ENCODE results near the gene PPP2R5B.
A peak's percentile ranks its signal among the peaks of the same experiment; 100 is the strongest.

PPP2R5B gene

GRCh38 chr11:64925536-64926436 is 1.3 kb downstream of the PPP2R5B start:
- ChIA-PET POLR2A (no interaction called here), CTCF (no interaction called here)
- Histone ChIP-seq H3K27ac (ENCODE audit: insufficient read depth in 1 of 2, low read depth in 1 of 2, low read length in 2 of 2, poor library complexity in 1 of 2, severe bottlenecking in 2 of 2) (no peak overlapping the region), H3K36me3 (ENCODE audit: control insufficient read depth in 4 of 4, insufficient read depth in 4 of 4, low read length in 3 of 4) (peaks cover 0 to 4% (median 2%) of the 10 kb centered on the region in 4 experiments), H3K4me3 (ENCODE audit: control insufficient read depth in 1 of 7, extremely low read depth in 1 of 7, insufficient read depth in 4 of 7, low read depth in 2 of 7, low read length in 6 of 7) (peak overlapping the region in 3 of 7 experiments; percentile 77 to 86 (median 78)), H3K27me3 (replicated peaks in 2 of 5; ENCODE audit: control insufficient read depth in 4 of 5, insufficient read depth in 5 of 5, low read length in 4 of 5) (no peaks in the 10 kb centered on the region), H3K9me3 (ENCODE audit: control extremely low read depth in 1 of 5, control insufficient read depth in 4 of 5, insufficient read depth in 2 of 5, low read depth in 1 of 5, low read length in 4 of 5) (no peaks in the 10 kb centered on the region), H3K4me1 (ENCODE audit: control extremely low read depth in 1 of 4, control insufficient read depth in 4 of 4, insufficient read depth in 4 of 4, low read length in 3 of 4) (peaks cover 0 to 27% (median 15%) of the 10 kb centered on the region in 4 experiments)
- 94% methylated on average over 14 of the region's 24 CpGs for WGBS (ENCODE audit: insufficient coverage)
- no peak for DNase-seq

- no peak overlapping the region for H3K4me3 ChIP-seq (ENCODE audit: control insufficient read depth in 1 of 7, extremely low read depth in 1 of 7, insufficient read depth in 4 of 7, low read depth in 2 of 7, low read length in 6 of 7)
- POLR2A ChIA-PET: no interaction called here
- H3K9me3 ChIP-seq (ENCODE audit: control extremely low read depth in 1 of 5, control insufficient read depth in 4 of 5, insufficient read depth in 2 of 5, low read depth in 1 of 5, low read length in 4 of 5): no peaks in the 10 kb centered on the region
- no peak overlapping the region for H3K27ac ChIP-seq (ENCODE audit: insufficient read depth in 1 of 2, low read depth in 1 of 2, low read length in 2 of 2, poor library complexity in 1 of 2, severe bottlenecking in 2 of 2)
- DNase-seq: no peak
- CTCF ChIA-PET: interaction anchor here (0.9 kb wide), 1 partner anchor 33 kb away, joined by 3 read pairs; no protein-coding TSS in a partner anchor
- no peaks in the 10 kb centered on the region for H3K27me3 ChIP-seq (replicated peaks in 2 of 5; ENCODE audit: control insufficient read depth in 4 of 5, insufficient read depth in 5 of 5, low read length in 4 of 5)
- WGBS (ENCODE audit: insufficient coverage): 74% methylated on average over 18 of the region's 22 CpGs
- H3K4me1 ChIP-seq (ENCODE audit: control extremely low read depth in 1 of 4, control insufficient read depth in 4 of 4, insufficient read depth in 4 of 4, low read length in 3 of 4): peaks cover 0 to 27% (median 15%) of the 10 kb centered on the region in 4 experiments
- peaks cover 0 to 9% (median 6%) of the 10 kb centered on the region in 4 experiments for H3K36me3 ChIP-seq (ENCODE audit: control insufficient read depth in 4 of 4, insufficient read depth in 4 of 4, low read length in 3 of 4)
Observed at GRCh38 chr11:64926689-64927088, 2.2 kb downstream of the PPP2R5B start.

GRCh38 chr11:64928957-64929356 is 4.5 kb downstream of the PPP2R5B start:
- ChIA-PET POLR2A (no interaction called here), CTCF (interaction anchor here (2.3 kb wide), 1 partner anchor 10 kb away, joined by 7 read pairs; no protein-coding TSS in a partner anchor)
- Histone ChIP-seq H3K36me3 (ENCODE audit: control insufficient read depth in 4 of 4, insufficient read depth in 4 of 4, low read length in 3 of 4) (peaks cover 6 to 13% (median 10%) of the 10 kb centered on the region in 4 experiments), H3K4me3 (ENCODE audit: control insufficient read depth in 1 of 7, extremely low read depth in 1 of 7, insufficient read depth in 4 of 7, low read depth in 2 of 7, low read length in 6 of 7) (no peak overlapping the region), H3K9me3 (ENCODE audit: control extremely low read depth in 1 of 5, control insufficient read depth in 4 of 5, insufficient read depth in 2 of 5, low read depth in 1 of 5, low read length in 4 of 5) (no peaks in the 10 kb centered on the region), H3K27ac (ENCODE audit: insufficient read depth in 1 of 2, low read depth in 1 of 2, low read length in 2 of 2, poor library complexity in 1 of 2, severe bottlenecking in 2 of 2) (no peak overlapping the region), H3K4me1 (ENCODE audit: control extremely low read depth in 1 of 4, control insufficient read depth in 4 of 4, insufficient read depth in 4 of 4, low read length in 3 of 4) (peaks cover 0 to 22% (median 11%) of the 10 kb centered on the region in 4 experiments), H3K27me3 (replicated peaks in 2 of 5; ENCODE audit: control insufficient read depth in 4 of 5, insufficient read depth in 5 of 5, low read length in 4 of 5) (no peaks in the 10 kb centered on the region)
- WGBS (ENCODE audit: insufficient coverage): 100% methylated on average over 1 of the region's 2 CpGs
- no peak for DNase-seq

- peaks cover 6 to 13% (median 10%) of the 10 kb centered on the region in 4 experiments for H3K36me3 ChIP-seq (ENCODE audit: control insufficient read depth in 4 of 4, insufficient read depth in 4 of 4, low read length in 3 of 4)
- peaks cover 0 to 18% (median 7%) of the 10 kb centered on the region in 4 experiments for H3K4me1 ChIP-seq (ENCODE audit: control extremely low read depth in 1 of 4, control insufficient read depth in 4 of 4, insufficient read depth in 4 of 4, low read length in 3 of 4)
- DNase-seq: no peak
- ChIA-PET POLR2A (no interaction called here), CTCF (interaction anchor here (2.3 kb wide), 1 partner anchor 11 kb away, joined by 7 read pairs; no protein-coding TSS in a partner anchor)
- H3K4me3 ChIP-seq (ENCODE audit: control insufficient read depth in 1 of 7, extremely low read depth in 1 of 7, insufficient read depth in 4 of 7, low read depth in 2 of 7, low read length in 6 of 7): no peak overlapping the region
- 98% methylated on average over 5 of the region's 7 CpGs for whole genome bisulfite sequencing (ENCODE audit: insufficient coverage)
- no peaks in the 10 kb centered on the region for H3K27me3 ChIP-seq (replicated peaks in 2 of 5; ENCODE audit: control insufficient read depth in 4 of 5, insufficient read depth in 5 of 5, low read length in 4 of 5)
- no peak overlapping the region for H3K27ac ChIP-seq (ENCODE audit: insufficient read depth in 1 of 2, low read depth in 1 of 2, low read length in 2 of 2, poor library complexity in 1 of 2, severe bottlenecking in 2 of 2)
- H3K9me3 ChIP-seq (ENCODE audit: control extremely low read depth in 1 of 5, control insufficient read depth in 4 of 5, insufficient read depth in 2 of 5, low read depth in 1 of 5, low read length in 4 of 5): no peaks in the 10 kb centered on the region
Observed at GRCh38 chr11:64929625-64930024, 5.1 kb downstream of the PPP2R5B start.

GRCh38 chr11:64930340-64930739 is 5.9 kb downstream of the PPP2R5B start:
- 93% methylated on average over 6 of the region's 6 CpGs for WGBS (ENCODE audit: insufficient coverage)
- H3K27ac ChIP-seq (ENCODE audit: insufficient read depth in 1 of 2, low read depth in 1 of 2, low read length in 2 of 2, poor library complexity in 1 of 2, severe bottlenecking in 2 of 2): no peak overlapping the region
- peaks cover 0 to 11% (median under 1%) of the 10 kb centered on the region in 4 experiments for H3K4me1 ChIP-seq (ENCODE audit: control extremely low read depth in 1 of 4, control insufficient read depth in 4 of 4, insufficient read depth in 4 of 4, low read length in 3 of 4)
- POLR2A ChIA-PET: no interaction called here
- DNase-seq: no peak
- H3K9me3 ChIP-seq (ENCODE audit: control extremely low read depth in 1 of 5, control insufficient read depth in 4 of 5, insufficient read depth in 2 of 5, low read depth in 1 of 5, low read length in 4 of 5): no peaks in the 10 kb centered on the region
- no peak overlapping the region for H3K4me3 ChIP-seq (ENCODE audit: control insufficient read depth in 1 of 7, extremely low read depth in 1 of 7, insufficient read depth in 4 of 7, low read depth in 2 of 7, low read length in 6 of 7)
- CTCF ChIA-PET: interaction anchor here (1.1 kb wide), 1 partner anchor 10 kb away, joined by 3 read pairs; no protein-coding TSS in a partner anchor
- no peaks in the 10 kb centered on the region for H3K27me3 ChIP-seq (replicated peaks in 2 of 5; ENCODE audit: control insufficient read depth in 4 of 5, insufficient read depth in 5 of 5, low read length in 4 of 5)
- H3K36me3 ChIP-seq (ENCODE audit: control insufficient read depth in 4 of 4, insufficient read depth in 4 of 4, low read length in 3 of 4): peaks cover 6 to 13% (median 10%) of the 10 kb centered on the region in 4 experiments

- Histone ChIP-seq H3K27me3 (replicated peaks in 2 of 5; ENCODE audit: control insufficient read depth in 4 of 5, insufficient read depth in 5 of 5, low read length in 4 of 5) (no peaks in the 10 kb centered on the region), H3K9me3 (ENCODE audit: control extremely low read depth in 1 of 5, control insufficient read depth in 4 of 5, insufficient read depth in 2 of 5, low read depth in 1 of 5, low read length in 4 of 5) (no peaks in the 10 kb centered on the region), H3K27ac (ENCODE audit: insufficient read depth in 1 of 2, low read depth in 1 of 2, low read length in 2 of 2, poor library complexity in 1 of 2, severe bottlenecking in 2 of 2) (no peak overlapping the region), H3K4me1 (ENCODE audit: control extremely low read depth in 1 of 4, control insufficient read depth in 4 of 4, insufficient read depth in 4 of 4, low read length in 3 of 4) (peaks cover 0 to 6% (median 0%) of the 10 kb centered on the region in 4 experiments), H3K4me3 (ENCODE audit: control insufficient read depth in 1 of 7, extremely low read depth in 1 of 7, insufficient read depth in 4 of 7, low read depth in 2 of 7, low read length in 6 of 7) (no peak overlapping the region), H3K36me3 (ENCODE audit: control insufficient read depth in 4 of 4, insufficient read depth in 4 of 4, low read length in 3 of 4) (peaks cover 6 to 13% (median 10%) of the 10 kb centered on the region in 4 experiments)
- DNase-seq: no peak
- ChIA-PET POLR2A (no interaction called here), CTCF (interaction anchor here (0.6 kb wide), 1 partner anchor 305 kb away, joined by 5 read pairs; no protein-coding TSS in a partner anchor)
- 96% methylated on average over 5 of the region's 7 CpGs for WGBS (ENCODE audit: insufficient coverage)
Observed at GRCh38 chr11:64931290-64931689, 6.8 kb downstream of the PPP2R5B start.

- peaks cover 6 to 13% (median 10%) of the 10 kb centered on the region in 4 experiments for H3K36me3 ChIP-seq (ENCODE audit: control insufficient read depth in 4 of 4, insufficient read depth in 4 of 4, low read length in 3 of 4)
- no peak overlapping the region for H3K27ac ChIP-seq (ENCODE audit: insufficient read depth in 1 of 2, low read depth in 1 of 2, low read length in 2 of 2, poor library complexity in 1 of 2, severe bottlenecking in 2 of 2)
- 93% methylated on average over 3 of the region's 5 CpGs for WGBS (ENCODE audit: insufficient coverage)
- H3K9me3 ChIP-seq (ENCODE audit: control extremely low read depth in 1 of 5, control insufficient read depth in 4 of 5, insufficient read depth in 2 of 5, low read depth in 1 of 5, low read length in 4 of 5): no peaks in the 10 kb centered on the region
- no peaks in the 10 kb centered on the region for H3K27me3 ChIP-seq (replicated peaks in 2 of 5; ENCODE audit: control insufficient read depth in 4 of 5, insufficient read depth in 5 of 5, low read length in 4 of 5)
- POLR2A ChIA-PET: no interaction called here
- no peak for DNase-seq
- no peaks in the 10 kb centered on the region for H3K4me1 ChIP-seq (ENCODE audit: control extremely low read depth in 1 of 4, control insufficient read depth in 4 of 4, insufficient read depth in 4 of 4, low read length in 3 of 4)
- no peak overlapping the region for H3K4me3 ChIP-seq (ENCODE audit: control insufficient read depth in 1 of 7, extremely low read depth in 1 of 7, insufficient read depth in 4 of 7, low read depth in 2 of 7, low read length in 6 of 7)
- CTCF ChIA-PET: no interaction called here
Observed at GRCh38 chr11:64932324-64932723, 7.8 kb downstream of the PPP2R5B start.
